Measurements from ENCODE around the gene ZNF552. TPM values are rescaled to one million over a fixed set of nuclear protein-coding genes. Genes with fewer than 3 reads are reported as not detected.

The ZNF552 gene
- total RNA-seq, 1 donor from 2014 or later, result 3.9 TPM

DNA sequence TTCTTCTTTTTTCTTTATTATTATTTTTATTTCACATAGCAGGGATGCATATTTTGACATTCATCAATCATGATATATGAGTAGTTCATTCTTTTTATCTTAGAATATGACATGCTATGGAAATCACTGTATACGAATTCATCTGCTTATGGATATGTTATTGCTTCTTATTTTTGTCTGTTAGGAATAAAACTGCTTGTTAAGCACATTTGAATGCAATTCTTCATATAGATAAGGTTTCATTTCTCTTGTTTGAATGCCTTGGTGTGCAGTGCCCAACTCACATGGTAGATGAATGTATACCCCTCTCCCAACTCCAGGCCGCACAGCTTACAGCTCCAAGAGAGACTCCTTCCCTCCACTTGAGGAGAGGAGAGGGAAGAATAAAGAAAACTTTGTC is 56.8 kb downstream of the ZNF552 start:
- Histone ChIP-seq H3K4me3 (no peak overlapping the region), H3K27ac (replicated peaks) (no peak overlapping the region), H3K4me1 (no peaks in the 10 kb centered on the region), H3K9me3 (replicated peaks) (peaks cover 84% of the 10 kb centered on the region), H3K27me3 (ENCODE audit: low read depth) (no peaks in the 10 kb centered on the region), H3K36me3 (peaks cover 99% of the 10 kb centered on the region)
- intact Hi-C loops (cut with micrococcal nuclease), result no loop called here
- TF ChIP-seq, protein P1, sequence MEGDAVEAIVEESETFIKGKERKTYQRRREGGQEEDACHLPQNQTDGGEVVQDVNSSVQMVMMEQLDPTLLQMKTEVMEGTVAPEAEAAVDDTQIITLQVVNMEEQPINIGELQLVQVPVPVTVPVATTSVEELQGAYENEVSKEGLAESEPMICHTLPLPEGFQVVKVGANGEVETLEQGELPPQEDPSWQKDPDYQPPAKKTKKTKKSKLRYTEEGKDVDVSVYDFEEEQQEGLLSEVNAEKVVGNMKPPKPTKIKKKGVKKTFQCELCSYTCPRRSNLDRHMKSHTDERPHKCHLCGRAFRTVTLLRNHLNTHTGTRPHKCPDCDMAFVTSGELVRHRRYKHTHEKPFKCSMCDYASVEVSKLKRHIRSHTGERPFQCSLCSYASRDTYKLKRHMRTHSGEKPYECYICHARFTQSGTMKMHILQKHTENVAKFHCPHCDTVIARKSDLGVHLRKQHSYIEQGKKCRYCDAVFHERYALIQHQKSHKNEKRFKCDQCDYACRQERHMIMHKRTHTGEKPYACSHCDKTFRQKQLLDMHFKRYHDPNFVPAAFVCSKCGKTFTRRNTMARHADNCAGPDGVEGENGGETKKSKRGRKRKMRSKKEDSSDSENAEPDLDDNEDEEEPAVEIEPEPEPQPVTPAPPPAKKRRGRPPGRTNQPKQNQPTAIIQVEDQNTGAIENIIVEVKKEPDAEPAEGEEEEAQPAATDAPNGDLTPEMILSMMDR (IDR thresholded peaks at IDR 0.05; ENCODE audit: borderline replicate concordance), result no peak
- no peak for DNase-seq

Other genes with a start within 250 kb of the ZNF552 start
- 4.6 TPM for gene ZNF416, start 236.0 kb downstream of the ZNF552 start, total RNA-seq
- gene ZIK1, start 230.8 kb downstream of the ZNF552 start, total RNA-seq, result 4.0 TPM
- gene ZNF530, start 215.0 kb downstream of the ZNF552 start, total RNA-seq, result 4.7 TPM
- gene ZNF134, start 200.7 kb downstream of the ZNF552 start, total RNA-seq, result 13.3 TPM
- 10.0 TPM for gene ZNF211, start 181.7 kb downstream of the ZNF552 start, total RNA-seq
- gene ZSCAN4, start 146.0 kb downstream of the ZNF552 start, total RNA-seq, result not detected
- 3.6 TPM for gene ZNF551, start 132.9 kb downstream of the ZNF552 start, total RNA-seq
- gene ZNF154, start 105.7 kb downstream of the ZNF552 start, total RNA-seq, result 4.8 TPM
- 9.3 TPM for gene ZNF671, start 87.3 kb downstream of the ZNF552 start, total RNA-seq
- 12.9 TPM for gene ZNF776, start 68.1 kb downstream of the ZNF552 start, total RNA-seq
- 12.0 TPM for gene ZNF586, start 45.2 kb downstream of the ZNF552 start, total RNA-seq
- gene ZNF587B, start 15.4 kb upstream of the ZNF552 start, total RNA-seq, result 6.7 TPM
- 20.0 TPM for gene ZNF587, start 34.9 kb upstream of the ZNF552 start, total RNA-seq
- gene ZNF814, start 74.1 kb upstream of the ZNF552 start, total RNA-seq, result 11.2 TPM
- 10.6 TPM for gene ZNF417, start 101.7 kb upstream of the ZNF552 start, total RNA-seq
- 10.9 TPM for gene ZNF418, start 120.5 kb upstream of the ZNF552 start, total RNA-seq
- 10.8 TPM for gene ZNF256, start 132.8 kb upstream of the ZNF552 start, total RNA-seq
- gene C19orf18, start 159.6 kb upstream of the ZNF552 start, total RNA-seq, result 2.1 TPM
- gene ZNF606, start 187.9 kb upstream of the ZNF552 start, total RNA-seq, result 13.7 TPM
- gene ZSCAN1, start 219.1 kb upstream of the ZNF552 start, total RNA-seq, result not detected
- 3.8 TPM for gene ZNF135, start 244.4 kb upstream of the ZNF552 start, total RNA-seq

All from left ventricle myocardium inferior (tissue), 1 donor.